Panc1 (cell line): Measurements from ENCODE around the gene CXCR5. TPM values are rescaled to one million over a fixed set of nuclear protein-coding genes. Genes with fewer than 3 reads are reported as not detected.

ENCODE experiments used
- ATAC-seq: fragments of 200-7000 bp; cut with Tn5 transposase; 2 replicates; pipeline ENCODE4 v1.9.1; 2020; ENCODE audit warnings: mild to moderate bottlenecking, moderate library complexity
- BruUV-seq: library from RNA; stranded (reverse); fragments of 400-500 nt; replicated peaks from 2 replicates; lab custom pipeline; 2021; lab: Mats Ljungman, UMichigan
- CTCF ChIA-PET: fragments of 300-600 bp; sonication (Branson Sonifier 250); formaldehyde crosslinking; loops from one replicate; lab custom pipeline; 2022; ENCODE audit warnings: antibody characterized with exemption; lab: Charles Lee
- POLR2A ChIA-PET: fragments of 300-600 bp; sonication (Branson Sonifier 250); formaldehyde crosslinking; loops from one replicate; lab custom pipeline; 2022; ENCODE audit warnings: antibody characterized with exemption; lab: Charles Lee
- DNase-seq: peaks from one replicate; pipeline ENCODE4 v3.0.0-alpha.2; 2010; ENCODE audit warnings: low read depth, low spot score
- H3K27ac ChIP-seq: 2 replicates; pipeline ENCODE4 v1.5.1; 2011; ENCODE audit warnings: mild to moderate bottlenecking, low read length, inconsistent platforms
- H3K27me3 ChIP-seq: fragments of 200-500 bp; sonication (Bioruptor generic); 2 replicates; pipeline ENCODE4 v1.6.0; 2014; ENCODE audit warnings: low read length, inconsistent platforms; ENCODE audit not compliant: control insufficient read depth, insufficient read depth
- H3K36me3 ChIP-seq: fragments of 200-500 bp; sonication (Bioruptor generic); 2 replicates; pipeline ENCODE4 v1.5.1; 2014; ENCODE audit warnings: inconsistent platforms, mild to moderate bottlenecking, low read length, moderate library complexity; ENCODE audit not compliant: control insufficient read depth, insufficient read depth
- H3K4me1 ChIP-seq: 2 replicates; pipeline ENCODE4 v1.5.1; 2011; ENCODE audit warnings: inconsistent platforms, mild to moderate bottlenecking, low read length, moderate library complexity; ENCODE audit not compliant: control insufficient read depth, insufficient read depth
- H3K4me3 ChIP-seq, 2 experiments: 2 replicates each; pipeline ENCODE4 v1.5.1; 2011 to 2012; ENCODE audit warnings: low read depth in 2 of 2, low read length in 2 of 2, mild to moderate bottlenecking in 2 of 2, inconsistent platforms in 1 of 2, moderate library complexity in 1 of 2
- H3K9me3 ChIP-seq: fragments of 200-500 bp; sonication (Bioruptor generic); 2 replicates; pipeline ENCODE4 v1.5.1; 2014; ENCODE audit warnings: low read depth, mild to moderate bottlenecking, inconsistent platforms, low read length, moderate library complexity; ENCODE audit not compliant: control insufficient read depth, insufficient read depth
- CTCF ChIP-seq: fragments of 450-650 bp; IDR thresholded peaks from 2 replicates; pipeline ENCODE4 v1.5.1; 2017; ENCODE audit warnings: mild to moderate bottlenecking
- POLR2AphosphoS5 ChIP-seq: IDR thresholded peaks from 2 replicates; pipeline ENCODE4 v1.6.1; 2012; ENCODE audit warnings: mild to moderate bottlenecking, low read depth, low read length, moderate library complexity
- REST ChIP-seq, 2 experiments: IDR thresholded peaks; 2 replicates each; pipeline ENCODE4 v1.6.1; 2011 to 2012; ENCODE audit warnings: low read depth in 2 of 2, control low read depth in 1 of 2, low read length in 1 of 2, mild to moderate bottlenecking in 1 of 2, moderate library complexity in 1 of 2; ENCODE audit not compliant: insufficient read depth in 1 of 2
- SIN3A ChIP-seq: IDR thresholded peaks from 2 replicates; pipeline ENCODE4 v1.6.1; 2012; ENCODE audit warnings: low read depth, mild to moderate bottlenecking, low read length, moderate library complexity, borderline replicate concordance; ENCODE audit not compliant: insufficient read depth
- TCF7L2 ChIP-seq: IDR thresholded peaks from 2 replicates; pipeline ENCODE4 v1.6.1; 2011; ENCODE audit warnings: mild to moderate bottlenecking, low read depth, low read length, inconsistent platforms
- in situ Hi-C: cut with HindIII; loops from 2 replicates; pipeline ENCODE4 v1.10.0; 2016; ENCODE audit warnings: low sequenced_read_pairs, low pct_unique_long_range_greater_than_20kb
- intact Hi-C: fragments of 100-400 bp; cut with micrococcal nuclease; formaldehyde crosslinking; loops from one replicate; pipeline ENCODE4 v1.10.0; 2022; ENCODE audit not compliant: unreplicated experiment
- total RNA-seq: library from RNA; stranded (reverse); gene quantifications from one replicate; pipeline ENCODE4 v1.2.1, GENCODE V29; 2021; ENCODE audit not compliant: unreplicated experiment

CXCR5 gene
- total RNA-seq, 1 experiment from 2014 or later: not detected

GRCh38 chr11:118834427-118835028 lies 49.2 kb upstream of the CXCR5 start:
- CTCF ChIA-PET: no interaction called here
- Histone ChIP-seq H3K36me3 (no peaks in the 10 kb centered on the region), H3K4me1 (no peaks in the 10 kb centered on the region), H3K27me3 (no peaks in the 10 kb centered on the region), H3K27ac (no peak overlapping the region), H3K9me3 (no peaks in the 10 kb centered on the region), H3K4me3 (0 out of 4 replicates have a peak overlapping the region, but pooled peaks of 1 of the 2 experiments have one; percentile 12)
- POLR2A ChIA-PET: no interaction called here
- no TSS peak for BruUV-seq
- in situ Hi-C loops: no loop called here
- intact Hi-C loops: no loop called here
- TF ChIP-seq REST (IDR thresholded peaks at IDR 0.05; ENCODE audit: insufficient read depth in 1 of 2, low read depth in 2 of 2, low read length in 1 of 2) (no peak), SIN3A (no peak), POLR2AphosphoS5 (no peak), TCF7L2 (no peak), CTCF (no peak)
- no peak for ATAC-seq
- DNase-seq: no peak

- TF ChIP-seq TCF7L2 (no peak), POLR2AphosphoS5 (no peak), CTCF (no peak), REST (IDR thresholded peaks at IDR 0.05; ENCODE audit: insufficient read depth in 1 of 2, low read depth in 2 of 2, low read length in 1 of 2) (no peak), SIN3A (no peak)
- CTCF ChIA-PET: no interaction called here
- no peak overlapping the region for H3K27ac ChIP-seq
- in situ Hi-C loops (no loop called here), intact Hi-C loops (no loop called here)
- DNase-seq: no peak
- no peak overlapping the region for H3K4me3 ChIP-seq
- H3K36me3 ChIP-seq: no peaks in the 10 kb centered on the region
- no peaks in the 10 kb centered on the region for H3K4me1 ChIP-seq
- no TSS peak for BruUV-seq
- POLR2A ChIA-PET: interaction anchor here (0.6 kb wide), 2 partner anchors 50 to 97 kb away, joined by 4 to 6 read pairs; no protein-coding TSS in a partner anchor
- H3K27me3 ChIP-seq: no peaks in the 10 kb centered on the region; the same call in 1 of the 2 replicates
- ATAC-seq: no peak
- H3K9me3 ChIP-seq: no peaks in the 10 kb centered on the region
These were observed 45.8 kb upstream of the CXCR5 start for GRCh38 chr11:118837868-118838267.
